ENCODE data around the gene GALNT14.
"Not testable (repeated sequence)": the region's sequence is repeated elsewhere in the genome, so short reads cannot be mapped to it uniquely, and the experiment has no call there.

GALNT14 gene

GRCh38 chr2:31138037-31138962, at the start of gene GALNT14:
TSS of gene GALNT14 (minus strand) at chr2:31138440. CDS start at chr2:31138086, 354 bp downstream.
- peak; percentile 33 for DNase-seq

GRCh38 chr2:31187166-31187565, 48.9 kb upstream of the GALNT14 start:
- DNase-seq: no peak

GRCh38 chr2:31183973-31184372, 45.7 kb upstream of the GALNT14 start:
- not testable (repeated sequence) for DNase-seq

- no peak for DNase-seq
Measured at GRCh38 chr2:31176742-31177141, 38.5 kb upstream of the GALNT14 start.

GRCh38 chr2:31171142-31171541, 32.9 kb upstream of the GALNT14 start:
- DNase-seq: no peak

- peak; percentile 29 for DNase-seq
Measured at GRCh38 chr2:31170071-31170698, 31.9 kb upstream of the GALNT14 start.

GRCh38 chr2:31168291-31168690, 30.1 kb upstream of the GALNT14 start:
- DNase-seq: no peak

- DNase-seq: no peak
Measured at GRCh38 chr2:31166925-31167324, 28.7 kb upstream of the GALNT14 start.

GRCh38 chr2:31163011-31163539, 24.8 kb upstream of the GALNT14 start:
- DNase-seq: no peak

GRCh38 chr2:31161637-31162036, 23.4 kb upstream of the GALNT14 start:
- no peak for DNase-seq

GRCh38 chr2:31151501-31151900, 13.3 kb upstream of the GALNT14 start:
- DNase-seq: no peak

GRCh38 chr2:31150120-31150670, 12.0 kb upstream of the GALNT14 start:
- DNase-seq: no peak

- DNase-seq: no peak
Measured at GRCh38 chr2:31148514-31148913, 10.3 kb upstream of the GALNT14 start.

- DNase-seq: no peak
Measured at GRCh38 chr2:31147645-31148044, 9.4 kb upstream of the GALNT14 start.

GRCh38 chr2:31142110-31142509, 3.9 kb upstream of the GALNT14 start:
- no peak for DNase-seq

- no peak for DNase-seq
Measured at GRCh38 chr2:31141443-31142085, 3.3 kb upstream of the GALNT14 start.

- no peak for DNase-seq
Measured at GRCh38 chr2:31140151-31140550, 1.9 kb upstream of the GALNT14 start.

- no peak for DNase-seq
Measured at GRCh38 chr2:31139671-31140070, 1.4 kb upstream of the GALNT14 start.

GRCh38 chr2:31137211-31138036, 816 bp downstream of the GALNT14 start:
- no peak for DNase-seq

- no peak for DNase-seq
Measured at GRCh38 chr2:31136732-31137131, 1.5 kb downstream of the GALNT14 start.

- DNase-seq: no peak
Measured at GRCh38 chr2:31136000-31136399, 2.2 kb downstream of the GALNT14 start.

- DNase-seq: no peak
Measured at GRCh38 chr2:31134480-31134879, 3.8 kb downstream of the GALNT14 start.
